WTC11 (cell line): ENCODE data around the gene KCNB1.

ENCODE experiments used
- ATF1 ChIP-seq: sonication (generic); formaldehyde crosslinking; IDR thresholded peaks from 2 replicates; pipeline ENCODE4 v1.8.1; 2023; ENCODE audit warnings: mild to moderate bottlenecking, moderate library complexity, missing genetic modification reagents
- FOXK1 ChIP-seq: sonication (generic); formaldehyde crosslinking; IDR thresholded peaks from 2 replicates; pipeline ENCODE4 v1.8.0; 2022; ENCODE audit warnings: mild to moderate bottlenecking, moderate library complexity, missing genetic modification reagents
- ZBTB21 ChIP-seq: sonication (generic); formaldehyde crosslinking; IDR thresholded peaks from 2 replicates; pipeline ENCODE4 v1.8.1; 2023; ENCODE audit warnings: mild to moderate bottlenecking, missing genetic modification reagents, borderline replicate concordance
- TF ChIP-seq, protein P1 (sequence below): fragments of 200-600 bp; IDR thresholded peaks from 2 replicates; pipeline ENCODE4 v1.8.0; 2022; ENCODE audit warnings: antibody characterized with exemption
- TF ChIP-seq, protein P2 (sequence below): sonication (generic); formaldehyde crosslinking; IDR thresholded peaks from 2 replicates; pipeline ENCODE4 v1.8.1; 2023; ENCODE audit warnings: mild to moderate bottlenecking, missing genetic modification reagents, borderline replicate concordance
- TF ChIP-seq, protein P3 (sequence below): sonication (generic); formaldehyde crosslinking; IDR thresholded peaks from 2 replicates; pipeline ENCODE4 v1.8.0; 2023; ENCODE audit warnings: mild to moderate bottlenecking, missing genetic modification reagents
- TF ChIP-seq, protein P4 (sequence below): sonication (generic); formaldehyde crosslinking; IDR thresholded peaks from 2 replicates; pipeline ENCODE4 v1.8.1; 2022; ENCODE audit warnings: mild to moderate bottlenecking, moderate library complexity, missing genetic modification reagents
- TF ChIP-seq, protein P5 (sequence below): sonication (generic); formaldehyde crosslinking; IDR thresholded peaks from 2 replicates; pipeline ENCODE4 v1.8.0; 2022; ENCODE audit warnings: mild to moderate bottlenecking, missing genetic modification reagents
- TF ChIP-seq, protein P6 (sequence below): sonication (generic); formaldehyde crosslinking; conservative IDR thresholded peaks from 2 replicates; pipeline ENCODE4 v1.8.1; 2022; ENCODE audit warnings: mild to moderate bottlenecking, missing genetic modification reagents

DNA sequence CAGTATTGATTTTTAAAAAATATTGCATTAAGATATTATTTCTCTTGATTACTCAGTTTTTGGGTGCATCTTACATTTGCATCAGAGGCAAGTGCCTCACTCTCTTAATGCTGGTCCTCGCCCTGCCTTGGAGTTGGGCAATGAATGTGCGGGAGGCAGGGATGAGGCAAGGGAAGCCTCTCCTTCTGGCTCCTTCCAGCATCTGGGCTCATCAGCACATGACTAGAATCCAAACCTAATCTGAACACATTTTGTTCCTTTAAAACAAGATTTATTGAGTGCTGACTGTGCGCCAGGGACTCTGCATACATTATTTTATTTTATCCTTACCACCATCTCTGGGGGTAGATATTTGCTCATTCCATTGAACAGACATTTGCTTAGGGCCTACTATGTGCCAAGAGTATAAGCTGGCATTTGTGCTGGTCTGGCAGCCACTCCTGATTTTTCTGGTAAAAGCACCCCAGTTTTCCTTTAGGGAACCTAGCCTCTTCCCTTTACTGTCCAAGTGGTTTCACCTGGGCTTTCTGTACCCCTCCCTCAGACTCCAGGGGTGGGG lies 132.7 kb downstream of the KCNB1 start:
- TF ChIP-seq, protein P1, sequence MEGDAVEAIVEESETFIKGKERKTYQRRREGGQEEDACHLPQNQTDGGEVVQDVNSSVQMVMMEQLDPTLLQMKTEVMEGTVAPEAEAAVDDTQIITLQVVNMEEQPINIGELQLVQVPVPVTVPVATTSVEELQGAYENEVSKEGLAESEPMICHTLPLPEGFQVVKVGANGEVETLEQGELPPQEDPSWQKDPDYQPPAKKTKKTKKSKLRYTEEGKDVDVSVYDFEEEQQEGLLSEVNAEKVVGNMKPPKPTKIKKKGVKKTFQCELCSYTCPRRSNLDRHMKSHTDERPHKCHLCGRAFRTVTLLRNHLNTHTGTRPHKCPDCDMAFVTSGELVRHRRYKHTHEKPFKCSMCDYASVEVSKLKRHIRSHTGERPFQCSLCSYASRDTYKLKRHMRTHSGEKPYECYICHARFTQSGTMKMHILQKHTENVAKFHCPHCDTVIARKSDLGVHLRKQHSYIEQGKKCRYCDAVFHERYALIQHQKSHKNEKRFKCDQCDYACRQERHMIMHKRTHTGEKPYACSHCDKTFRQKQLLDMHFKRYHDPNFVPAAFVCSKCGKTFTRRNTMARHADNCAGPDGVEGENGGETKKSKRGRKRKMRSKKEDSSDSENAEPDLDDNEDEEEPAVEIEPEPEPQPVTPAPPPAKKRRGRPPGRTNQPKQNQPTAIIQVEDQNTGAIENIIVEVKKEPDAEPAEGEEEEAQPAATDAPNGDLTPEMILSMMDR: no peak
- TF ChIP-seq ATF1 (CRISPR knock-in tag) (no peak), FOXK1 (CRISPR knock-in tag) (no peak), ZBTB21 (CRISPR knock-in tag) (no peak)
- TF ChIP-seq, protein P2, sequence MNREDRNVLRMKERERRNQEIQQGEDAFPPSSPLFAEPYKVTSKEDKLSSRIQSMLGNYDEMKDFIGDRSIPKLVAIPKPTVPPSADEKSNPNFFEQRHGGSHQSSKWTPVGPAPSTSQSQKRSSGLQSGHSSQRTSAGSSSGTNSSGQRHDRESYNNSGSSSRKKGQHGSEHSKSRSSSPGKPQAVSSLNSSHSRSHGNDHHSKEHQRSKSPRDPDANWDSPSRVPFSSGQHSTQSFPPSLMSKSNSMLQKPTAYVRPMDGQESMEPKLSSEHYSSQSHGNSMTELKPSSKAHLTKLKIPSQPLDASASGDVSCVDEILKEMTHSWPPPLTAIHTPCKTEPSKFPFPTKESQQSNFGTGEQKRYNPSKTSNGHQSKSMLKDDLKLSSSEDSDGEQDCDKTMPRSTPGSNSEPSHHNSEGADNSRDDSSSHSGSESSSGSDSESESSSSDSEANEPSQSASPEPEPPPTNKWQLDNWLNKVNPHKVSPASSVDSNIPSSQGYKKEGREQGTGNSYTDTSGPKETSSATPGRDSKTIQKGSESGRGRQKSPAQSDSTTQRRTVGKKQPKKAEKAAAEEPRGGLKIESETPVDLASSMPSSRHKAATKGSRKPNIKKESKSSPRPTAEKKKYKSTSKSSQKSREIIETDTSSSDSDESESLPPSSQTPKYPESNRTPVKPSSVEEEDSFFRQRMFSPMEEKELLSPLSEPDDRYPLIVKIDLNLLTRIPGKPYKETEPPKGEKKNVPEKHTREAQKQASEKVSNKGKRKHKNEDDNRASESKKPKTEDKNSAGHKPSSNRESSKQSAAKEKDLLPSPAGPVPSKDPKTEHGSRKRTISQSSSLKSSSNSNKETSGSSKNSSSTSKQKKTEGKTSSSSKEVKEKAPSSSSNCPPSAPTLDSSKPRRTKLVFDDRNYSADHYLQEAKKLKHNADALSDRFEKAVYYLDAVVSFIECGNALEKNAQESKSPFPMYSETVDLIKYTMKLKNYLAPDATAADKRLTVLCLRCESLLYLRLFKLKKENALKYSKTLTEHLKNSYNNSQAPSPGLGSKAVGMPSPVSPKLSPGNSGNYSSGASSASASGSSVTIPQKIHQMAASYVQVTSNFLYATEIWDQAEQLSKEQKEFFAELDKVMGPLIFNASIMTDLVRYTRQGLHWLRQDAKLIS (CRISPR knock-in tag): no peak
- TF ChIP-seq, protein P3, sequence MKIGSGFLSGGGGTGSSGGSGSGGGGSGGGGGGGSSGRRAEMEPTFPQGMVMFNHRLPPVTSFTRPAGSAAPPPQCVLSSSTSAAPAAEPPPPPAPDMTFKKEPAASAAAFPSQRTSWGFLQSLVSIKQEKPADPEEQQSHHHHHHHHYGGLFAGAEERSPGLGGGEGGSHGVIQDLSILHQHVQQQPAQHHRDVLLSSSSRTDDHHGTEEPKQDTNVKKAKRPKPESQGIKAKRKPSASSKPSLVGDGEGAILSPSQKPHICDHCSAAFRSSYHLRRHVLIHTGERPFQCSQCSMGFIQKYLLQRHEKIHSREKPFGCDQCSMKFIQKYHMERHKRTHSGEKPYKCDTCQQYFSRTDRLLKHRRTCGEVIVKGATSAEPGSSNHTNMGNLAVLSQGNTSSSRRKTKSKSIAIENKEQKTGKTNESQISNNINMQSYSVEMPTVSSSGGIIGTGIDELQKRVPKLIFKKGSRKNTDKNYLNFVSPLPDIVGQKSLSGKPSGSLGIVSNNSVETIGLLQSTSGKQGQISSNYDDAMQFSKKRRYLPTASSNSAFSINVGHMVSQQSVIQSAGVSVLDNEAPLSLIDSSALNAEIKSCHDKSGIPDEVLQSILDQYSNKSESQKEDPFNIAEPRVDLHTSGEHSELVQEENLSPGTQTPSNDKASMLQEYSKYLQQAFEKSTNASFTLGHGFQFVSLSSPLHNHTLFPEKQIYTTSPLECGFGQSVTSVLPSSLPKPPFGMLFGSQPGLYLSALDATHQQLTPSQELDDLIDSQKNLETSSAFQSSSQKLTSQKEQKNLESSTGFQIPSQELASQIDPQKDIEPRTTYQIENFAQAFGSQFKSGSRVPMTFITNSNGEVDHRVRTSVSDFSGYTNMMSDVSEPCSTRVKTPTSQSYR (CRISPR knock-in tag): no peak
- TF ChIP-seq, protein P4, sequence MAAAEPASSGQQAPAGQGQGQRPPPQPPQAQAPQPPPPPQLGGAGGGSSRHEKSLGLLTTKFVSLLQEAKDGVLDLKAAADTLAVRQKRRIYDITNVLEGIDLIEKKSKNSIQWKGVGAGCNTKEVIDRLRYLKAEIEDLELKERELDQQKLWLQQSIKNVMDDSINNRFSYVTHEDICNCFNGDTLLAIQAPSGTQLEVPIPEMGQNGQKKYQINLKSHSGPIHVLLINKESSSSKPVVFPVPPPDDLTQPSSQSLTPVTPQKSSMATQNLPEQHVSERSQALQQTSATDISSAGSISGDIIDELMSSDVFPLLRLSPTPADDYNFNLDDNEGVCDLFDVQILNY: no peak
- TF ChIP-seq, protein P5, sequence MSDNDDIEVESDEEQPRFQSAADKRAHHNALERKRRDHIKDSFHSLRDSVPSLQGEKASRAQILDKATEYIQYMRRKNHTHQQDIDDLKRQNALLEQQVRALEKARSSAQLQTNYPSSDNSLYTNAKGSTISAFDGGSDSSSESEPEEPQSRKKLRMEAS (CRISPR knock-in tag): no peak
- TF ChIP-seq, protein P6, sequence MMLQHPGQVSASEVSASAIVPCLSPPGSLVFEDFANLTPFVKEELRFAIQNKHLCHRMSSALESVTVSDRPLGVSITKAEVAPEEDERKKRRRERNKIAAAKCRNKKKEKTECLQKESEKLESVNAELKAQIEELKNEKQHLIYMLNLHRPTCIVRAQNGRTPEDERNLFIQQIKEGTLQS (CRISPR knock-in tag): no peak
